Liver (tissue), 9 donors: ENCODE results near the gene VLDLR. TPM values are rescaled to one million over a fixed set of nuclear protein-coding genes. Genes with fewer than 3 reads are reported as not detected.

Experiments
- DNase-seq: peaks from one replicate; pipeline ENCODE4 v3.0.0-alpha.2; 2017; ENCODE audit warnings: low spot score
- H3K27ac ChIP-seq, 2 donors: one replicate each; pipeline ENCODE4 v1.7.0; 2013; ENCODE audit warnings: inconsistent platforms in 2 of 2, low read length in 2 of 2, control low read depth in 1 of 2, low read depth in 1 of 2, mild to moderate bottlenecking in 1 of 2
- H3K27me3 ChIP-seq, 4 donors: one replicate each; pipeline versions ENCODE4 v1.6.1 to v1.7.0; 2013; ENCODE audit warnings: low read length in 3 of 4, inconsistent platforms in 1 of 4, mild to moderate bottlenecking in 1 of 4, moderate library complexity in 1 of 4; ENCODE audit not compliant: control insufficient read depth in 4 of 4, insufficient read depth in 4 of 4
- H3K36me3 ChIP-seq, 4 donors: one replicate each; pipeline versions ENCODE4 v1.6.1 to v1.7.0; 2013; ENCODE audit warnings: low read length in 3 of 4, mild to moderate bottlenecking in 3 of 4, low read depth in 1 of 4, moderate library complexity in 1 of 4; ENCODE audit not compliant: control insufficient read depth in 4 of 4, insufficient read depth in 3 of 4
- H3K4me1 ChIP-seq, 4 donors: one replicate each; pipeline versions ENCODE4 v1.6.1 to v1.7.0; 2013; ENCODE audit warnings: low read length in 3 of 4, mild to moderate bottlenecking in 3 of 4, moderate library complexity in 1 of 4; ENCODE audit not compliant: control insufficient read depth in 4 of 4, insufficient read depth in 4 of 4
- H3K4me3 ChIP-seq, 3 donors: one replicate each; pipeline versions ENCODE4 v1.6.1 to v1.7.0; 2013; ENCODE audit warnings: low read length in 3 of 3, control low read depth in 1 of 3, low read depth in 1 of 3, mild to moderate bottlenecking in 1 of 3
- H3K9ac ChIP-seq, 2 donors: one replicate each; pipeline ENCODE4 v1.7.0; 2013; ENCODE audit warnings: low read length in 2 of 2, mild to moderate bottlenecking in 2 of 2, moderate library complexity in 2 of 2, control low read depth in 1 of 2, low read depth in 1 of 2
- H3K9me3 ChIP-seq, 4 donors: one replicate each; pipeline versions ENCODE4 v1.6.1 to v1.7.0; 2013; ENCODE audit warnings: low read length in 3 of 4; ENCODE audit not compliant: control insufficient read depth in 4 of 4
- ATF3 ChIP-seq: IDR thresholded peaks from 2 replicates; pipeline ENCODE4 v1.6.1; 2016; ENCODE audit warnings: antibody characterized with exemption
- CTCF ChIP-seq: fragments of 150-350 bp; IDR thresholded peaks from 2 replicates; pipeline ENCODE4 v1.5.1; 2017; ENCODE audit warnings: improper control_type of control experiment, low read depth, low read length; ENCODE audit not compliant: missing input control
- EGR1 ChIP-seq, 2 donors: IDR thresholded peaks; 2 replicates each; pipeline ENCODE4 v1.6.1; 2016 to 2018; ENCODE audit warnings: antibody characterized with exemption in 2 of 2, low read depth in 2 of 2
- FOXA2 ChIP-seq: IDR thresholded peaks from 2 replicates; pipeline ENCODE4 v1.6.1; 2016; ENCODE audit warnings: antibody characterized with exemption
- GABPA ChIP-seq, 2 donors: IDR thresholded peaks in 1 of 2; conservative IDR thresholded peaks in 1 of 2; 2 replicates each; pipeline ENCODE4 v1.6.1; 2016; ENCODE audit warnings: antibody characterized with exemption in 2 of 2, mild to moderate bottlenecking in 1 of 2, moderate library complexity in 1 of 2
- HNF4A ChIP-seq, 2 donors: conservative IDR thresholded peaks; 2 replicates each; pipeline ENCODE4 v1.6.1; 2016; ENCODE audit warnings: antibody characterized with exemption in 2 of 2, mild to moderate bottlenecking in 2 of 2
- HNF4G ChIP-seq: IDR thresholded peaks from 2 replicates; pipeline ENCODE4 v1.6.1; 2016; ENCODE audit warnings: antibody characterized with exemption
- JUND ChIP-seq, 2 donors: IDR thresholded peaks; 2 replicates each; pipeline ENCODE4 v1.6.1; 2016; ENCODE audit warnings: antibody characterized with exemption in 2 of 2
- NR2F2 ChIP-seq: IDR thresholded peaks from 2 replicates; pipeline ENCODE4 v1.6.1; 2016; ENCODE audit warnings: antibody characterized with exemption
- RAD21 ChIP-seq, 2 donors: IDR thresholded peaks; 2 replicates each; pipeline ENCODE4 v1.6.1; 2016; ENCODE audit warnings: antibody characterized with exemption in 2 of 2, mild to moderate bottlenecking in 2 of 2
- REST ChIP-seq: IDR thresholded peaks from 2 replicates; pipeline ENCODE4 v1.6.1; 2016; ENCODE audit warnings: antibody characterized with exemption, mild to moderate bottlenecking
- TAF1 ChIP-seq: conservative IDR thresholded peaks from 2 replicates; pipeline ENCODE4 v1.6.1; 2016; ENCODE audit warnings: antibody characterized with exemption, mild to moderate bottlenecking
- YY1 ChIP-seq: IDR thresholded peaks from 2 replicates; pipeline ENCODE4 v1.6.1; 2016; ENCODE audit warnings: antibody characterized with exemption, mild to moderate bottlenecking
- WGBS: extraction: QIAGEN DNeasy Blood & Tissue Kit; methylation state at CpG from one replicate; pipeline ENCODE4 v1.1.7; 2013; 5-methylcytosine and 5-hydroxymethylcytosine counted together
- polyA plus RNA-seq, 2 donors: library from polyadenylated mRNA; stranded (reverse) in 1 of 2; unstranded in 1 of 2; fragments of 200-250 nt in 1 of 2; fragments of >200 nt in 1 of 2; fragmentation: Nextera tagmentation in 1 of 2; extraction: Ambion mirVana in 1 of 2; gene quantifications; one replicate each; pipeline versions ENCODE4 v1.2.1 to v1.2.3, GENCODE V29; 2013 to 2015
- total RNA-seq, 2 donors: library from RNA; depleted of rRNA; stranded (reverse); fragments of >200 nt; gene quantifications; one replicate each; pipeline ENCODE4 v1.2.3, GENCODE V29; 2014
- TF ChIP-seq, protein P1 (sequence below): IDR thresholded peaks from 2 replicates; pipeline ENCODE4 v1.6.1; 2016; ENCODE audit warnings: antibody characterized with exemption
- TF ChIP-seq, protein P2 (sequence below): IDR thresholded peaks from 2 replicates; pipeline ENCODE4 v1.6.1; 2016; ENCODE audit warnings: antibody characterized with exemption
- donor health status: healthy.
- donor health status: healthy.
- donor health status: healthy.
- donor health status: healthy.
- donor health status: healthy.

VLDLR gene
- total and polyA plus RNA-seq, 4 donors = 0.44 to 2.8 (median 1.4) TPM

- H3K4me1 ChIP-seq = no peaks in the 10 kb centered on the region
- H3K36me3 ChIP-seq = no peaks in the 10 kb centered on the region
- TF ChIP-seq EGR1 (IDR thresholded peaks at IDR 0.05; ENCODE audit: low read depth in 2 of 2) (no peak), CTCF (no peak), HNF4A (conservative IDR thresholded peaks at IDR 0.05) (no peak), TAF1 (no peak), RAD21 (IDR thresholded peaks at IDR 0.05) (no peak), YY1 (no peak), ATF3 (no peak), GABPA (IDR thresholded peaks at IDR 0.05 in 1 of 2, conservative IDR thresholded peaks at IDR 0.05 in 1 of 2) (no peak), HNF4G (no peak), FOXA2 (no peak), JUND (IDR thresholded peaks at IDR 0.05) (no peak)
- TF ChIP-seq, protein P1, sequence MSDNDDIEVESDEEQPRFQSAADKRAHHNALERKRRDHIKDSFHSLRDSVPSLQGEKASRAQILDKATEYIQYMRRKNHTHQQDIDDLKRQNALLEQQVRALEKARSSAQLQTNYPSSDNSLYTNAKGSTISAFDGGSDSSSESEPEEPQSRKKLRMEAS = no peak
- TF ChIP-seq, protein P2, sequence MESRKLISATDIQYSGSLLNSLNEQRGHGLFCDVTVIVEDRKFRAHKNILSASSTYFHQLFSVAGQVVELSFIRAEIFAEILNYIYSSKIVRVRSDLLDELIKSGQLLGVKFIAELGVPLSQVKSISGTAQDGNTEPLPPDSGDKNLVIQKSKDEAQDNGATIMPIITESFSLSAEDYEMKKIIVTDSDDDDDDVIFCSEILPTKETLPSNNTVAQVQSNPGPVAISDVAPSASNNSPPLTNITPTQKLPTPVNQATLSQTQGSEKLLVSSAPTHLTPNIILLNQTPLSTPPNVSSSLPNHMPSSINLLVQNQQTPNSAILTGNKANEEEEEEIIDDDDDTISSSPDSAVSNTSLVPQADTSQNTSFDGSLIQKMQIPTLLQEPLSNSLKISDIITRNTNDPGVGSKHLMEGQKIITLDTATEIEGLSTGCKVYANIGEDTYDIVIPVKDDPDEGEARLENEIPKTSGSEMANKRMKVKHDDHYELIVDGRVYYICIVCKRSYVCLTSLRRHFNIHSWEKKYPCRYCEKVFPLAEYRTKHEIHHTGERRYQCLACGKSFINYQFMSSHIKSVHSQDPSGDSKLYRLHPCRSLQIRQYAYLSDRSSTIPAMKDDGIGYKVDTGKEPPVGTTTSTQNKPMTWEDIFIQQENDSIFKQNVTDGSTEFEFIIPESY = no peak
- DNase-seq = no peak
- no peak overlapping the region for H3K4me3 ChIP-seq
- H3K9me3 ChIP-seq = peaks cover 1 to 4% (median 3%) of the 10 kb centered on the region in 4 donors
- H3K9ac ChIP-seq = no peak overlapping the region
- H3K27me3 ChIP-seq = no peaks in the 10 kb centered on the region
- H3K27ac ChIP-seq = no peak overlapping the region
These were observed 27.8 kb upstream of the VLDLR start for GRCh38 chr9:2593744-2594143.

- no peak for DNase-seq
- H3K9me3 ChIP-seq = peaks cover 1 to 4% (median 3%) of the 10 kb centered on the region in 4 donors
- TF ChIP-seq, protein P1 = no peak
- TF ChIP-seq REST (no peak), FOXA2 (no peak), CTCF (no peak), EGR1 (IDR thresholded peaks at IDR 0.05; ENCODE audit: low read depth in 2 of 2) (no peak), NR2F2 (no peak), HNF4G (no peak), GABPA (IDR thresholded peaks at IDR 0.05 in 1 of 2, conservative IDR thresholded peaks at IDR 0.05 in 1 of 2) (no peak), HNF4A (conservative IDR thresholded peaks at IDR 0.05) (no peak), YY1 (no peak), JUND (IDR thresholded peaks at IDR 0.05) (no peak)
- H3K4me3 ChIP-seq = no peak overlapping the region
- H3K27me3 ChIP-seq = no peaks in the 10 kb centered on the region
- H3K27ac ChIP-seq = no peak overlapping the region
- H3K4me1 ChIP-seq = no peaks in the 10 kb centered on the region
- H3K9ac ChIP-seq = no peak overlapping the region
- 49% methylated on average over 2 of the region's 2 CpGs for WGBS
- no peaks in the 10 kb centered on the region for H3K36me3 ChIP-seq
These were observed 25.6 kb upstream of the VLDLR start for GRCh38 chr9:2595973-2596372.
